CD14-positive monocyte (primary cell): Measurements from ENCODE around the gene H1-8. TPM values are rescaled to one million over a fixed set of nuclear protein-coding genes. Genes with fewer than 3 reads are reported as not detected.

Experiments used
- DNase-seq, 3 donors: peaks; one replicate each; pipeline ENCODE4 v3.0.0-alpha.2; 2011 to 2022
- H2AFZ ChIP-seq: 2 replicates; pipeline ENCODE4 v1.6.0; 2012; ENCODE audit warnings: mild to moderate bottlenecking, low read depth, low read length, inconsistent platforms; ENCODE audit not compliant: insufficient read depth, poor library complexity, severe bottlenecking
- H3K27ac ChIP-seq, 2 donors: 1 replicate in 1 of 2; 2 replicates in 1 of 2; pipeline ENCODE4 v1.5.1; 2012 to 2013; ENCODE audit warnings: low read length in 2 of 2, control low read depth in 1 of 2, inconsistent platforms in 1 of 2, low read depth in 1 of 2, mild to moderate bottlenecking in 1 of 2
- H3K27me3 ChIP-seq, 2 donors: one replicate each; pipeline versions ENCODE4 v1.6.0 to v1.6.1; 2011 to 2013; ENCODE audit warnings: low read length in 2 of 2; ENCODE audit not compliant: control insufficient read depth in 2 of 2, insufficient read depth in 2 of 2
- H3K36me3 ChIP-seq, 2 donors: replicated peaks in 1 of 2; 1 replicate in 1 of 2; 2 replicates in 1 of 2; pipeline versions ENCODE4 v1.5.1 to v1.6.1; 2012 to 2013; ENCODE audit warnings: low read length in 2 of 2, control low read depth in 1 of 2, inconsistent platforms in 1 of 2, mild to moderate bottlenecking in 1 of 2; ENCODE audit not compliant: insufficient read depth in 2 of 2, control insufficient read depth in 1 of 2
- H3K4me1 ChIP-seq, 2 donors: 1 replicate in 1 of 2; 2 replicates in 1 of 2; pipeline versions ENCODE4 v1.5.1 to v1.6.1; 2012 to 2013; ENCODE audit warnings: low read length in 2 of 2, control low read depth in 1 of 2, inconsistent platforms in 1 of 2, mild to moderate bottlenecking in 1 of 2, moderate library complexity in 1 of 2; ENCODE audit not compliant: insufficient read depth in 2 of 2, control insufficient read depth in 1 of 2
- H3K4me2 ChIP-seq: replicated peaks from 2 replicates; pipeline ENCODE3; 2012; ENCODE audit warnings: low read length, moderate library complexity, mild to moderate bottlenecking; ENCODE audit not compliant: poor library complexity, severe bottlenecking; ENCODE audit errors: extremely low read depth
- H3K4me3 ChIP-seq, 3 experiments: fragments of 200-600 bp in 1 of 3; sonication (generic) in 1 of 3; replicated peaks in 1 of 3; 1 replicate in 2 of 3; 2 replicates in 1 of 3; pipeline ENCODE4 v1.5.1; 2011 to 2013; ENCODE audit warnings: low read length in 3 of 3, mild to moderate bottlenecking in 3 of 3, control low read depth in 2 of 3, low read depth in 2 of 3, inconsistent platforms in 1 of 3, moderate library complexity in 1 of 3
- H3K79me2 ChIP-seq: 2 replicates; pipeline ENCODE4 v1.6.0; 2012; ENCODE audit warnings: mild to moderate bottlenecking, control low read depth, inconsistent platforms, low read length, moderate library complexity; ENCODE audit not compliant: insufficient read depth
- H3K9ac ChIP-seq: 2 replicates; pipeline ENCODE4 v1.6.0; 2017; ENCODE audit warnings: low read length, mild to moderate bottlenecking; ENCODE audit not compliant: insufficient read depth, poor library complexity, severe bottlenecking
- H3K9me3 ChIP-seq, 2 donors: replicated peaks in 1 of 2; 1 replicate in 1 of 2; 2 replicates in 1 of 2; pipeline versions ENCODE4 v1.5.1 to v1.6.1; 2012 to 2013; ENCODE audit warnings: low read length in 2 of 2, control low read depth in 1 of 2; ENCODE audit not compliant: control insufficient read depth in 1 of 2, insufficient read depth in 1 of 2
- H4K20me1 ChIP-seq: 2 replicates; pipeline ENCODE4 v1.6.0; 2012; ENCODE audit warnings: mild to moderate bottlenecking, low read length, control low read depth, moderate library complexity; ENCODE audit not compliant: insufficient read depth
- H3K27ac Mint-ChIP-seq, 7 donors: one replicate each; pipeline ENCODE4 v1.8.0; 2020; ENCODE audit warnings: mild to moderate bottlenecking in 7 of 7, mixed read lengths in 7 of 7, moderate library complexity in 6 of 7, inconsistent platforms in 2 of 7
- H3K27me3 Mint-ChIP-seq, 3 donors: one replicate each; pipeline ENCODE4 v1.8.0; 2021 to 2022; ENCODE audit warnings: low read depth in 3 of 3, mild to moderate bottlenecking in 3 of 3, mixed read lengths in 3 of 3, moderate library complexity in 3 of 3, inconsistent platforms in 1 of 3
- H3K36me3 Mint-ChIP-seq, 2 donors: one replicate each; pipeline ENCODE4 v1.8.0; 2020; ENCODE audit warnings: mixed read lengths in 2 of 2, inconsistent platforms in 1 of 2, mild to moderate bottlenecking in 1 of 2
- H3K4me1 Mint-ChIP-seq: one replicate; pipeline ENCODE4 v1.8.0; 2020; ENCODE audit warnings: mild to moderate bottlenecking, mixed read lengths
- H3K4me3 Mint-ChIP-seq, 2 donors: one replicate each; pipeline ENCODE4 v1.8.0; 2020; ENCODE audit warnings: mild to moderate bottlenecking in 2 of 2, mixed read lengths in 2 of 2, moderate library complexity in 1 of 2
- H3K9me3 Mint-ChIP-seq, 7 donors: one replicate each; pipeline ENCODE4 v1.8.0; 2020 to 2022; ENCODE audit warnings: mixed read lengths in 7 of 7, mild to moderate bottlenecking in 6 of 7, moderate library complexity in 6 of 7, inconsistent platforms in 2 of 7
- WGBS: methylation state at CpG from one replicate; pipeline ENCODE4 v1.1.5; 2013; ENCODE audit warnings: missing lambda C conversion rate; ENCODE audit not compliant: insufficient coverage; 5-methylcytosine and 5-hydroxymethylcytosine counted together
- intact Hi-C, 2 donors: fragments of 100-400 bp; cut with micrococcal nuclease; formaldehyde crosslinking; loops; one replicate each; pipeline versions ENCODE4 v1.15.0 to v1.15.1; 2023
- polyA plus RNA-seq, 3 donors: library from polyadenylated mRNA; depleted of rRNA in 1 of 3; unstranded in 2 of 3; stranded (reverse) in 1 of 3; fragments of 300-500 nt in 2 of 3; fragments of >200 nt in 1 of 3; fragmentation: Illumina TruSeq in 2 of 3; gene quantifications; 1 replicate in 2 of 3; 2 replicates in 1 of 3; pipeline ENCODE4 v1.2.3, GENCODE V29; 2012 to 2021
- TF ChIP-seq, protein P1 (sequence below): fragments of 200-600 bp; IDR thresholded peaks from one replicate; pipeline ENCODE4 v1.8.0; 2022; ENCODE audit warnings: antibody characterized with exemption, mild to moderate bottlenecking

The H1-8 gene
- polyA plus RNA-seq, 3 donors = not detected

DNA sequence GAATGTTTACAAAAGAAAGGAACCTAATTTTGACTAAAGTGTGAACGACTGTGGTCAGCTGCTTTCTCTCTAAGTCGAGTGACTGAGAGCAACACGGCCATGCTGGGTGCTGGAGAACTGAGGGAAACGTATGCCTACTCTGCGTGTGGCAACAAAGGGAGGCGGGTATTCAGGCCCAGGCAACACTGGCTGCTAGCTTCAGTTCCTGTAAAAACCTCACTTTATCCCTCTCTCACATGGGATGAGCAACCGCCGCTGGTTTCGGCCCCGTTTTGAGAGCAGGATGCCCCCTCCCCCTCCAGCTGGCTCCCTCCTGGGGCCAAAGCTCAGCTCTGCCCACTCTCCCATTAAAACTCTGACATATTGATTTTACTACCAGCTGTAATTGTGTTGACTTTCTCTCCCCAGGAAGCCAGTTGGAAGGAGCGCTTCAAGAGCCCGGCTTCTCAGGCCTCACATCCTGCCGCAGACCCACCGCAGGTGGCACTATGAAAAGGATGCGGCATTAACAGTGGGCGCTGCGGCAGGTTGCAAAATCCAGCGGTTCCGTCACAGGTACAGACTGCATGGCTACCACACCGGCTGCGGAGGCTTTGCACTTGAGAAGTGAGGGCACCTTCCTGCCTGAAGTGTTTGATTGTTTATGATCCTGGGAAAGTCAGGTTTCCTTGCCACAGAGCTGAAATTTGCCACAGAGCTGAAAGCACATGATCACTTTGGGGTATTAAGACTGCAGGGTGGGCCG lies 50.8 kb downstream of the H1-8 start:
- TF ChIP-seq, protein P1, sequence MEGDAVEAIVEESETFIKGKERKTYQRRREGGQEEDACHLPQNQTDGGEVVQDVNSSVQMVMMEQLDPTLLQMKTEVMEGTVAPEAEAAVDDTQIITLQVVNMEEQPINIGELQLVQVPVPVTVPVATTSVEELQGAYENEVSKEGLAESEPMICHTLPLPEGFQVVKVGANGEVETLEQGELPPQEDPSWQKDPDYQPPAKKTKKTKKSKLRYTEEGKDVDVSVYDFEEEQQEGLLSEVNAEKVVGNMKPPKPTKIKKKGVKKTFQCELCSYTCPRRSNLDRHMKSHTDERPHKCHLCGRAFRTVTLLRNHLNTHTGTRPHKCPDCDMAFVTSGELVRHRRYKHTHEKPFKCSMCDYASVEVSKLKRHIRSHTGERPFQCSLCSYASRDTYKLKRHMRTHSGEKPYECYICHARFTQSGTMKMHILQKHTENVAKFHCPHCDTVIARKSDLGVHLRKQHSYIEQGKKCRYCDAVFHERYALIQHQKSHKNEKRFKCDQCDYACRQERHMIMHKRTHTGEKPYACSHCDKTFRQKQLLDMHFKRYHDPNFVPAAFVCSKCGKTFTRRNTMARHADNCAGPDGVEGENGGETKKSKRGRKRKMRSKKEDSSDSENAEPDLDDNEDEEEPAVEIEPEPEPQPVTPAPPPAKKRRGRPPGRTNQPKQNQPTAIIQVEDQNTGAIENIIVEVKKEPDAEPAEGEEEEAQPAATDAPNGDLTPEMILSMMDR = no peak
- DNase-seq = peak; percentile 71 to 80 (median 78)
- Mint-ChIP-seq H3K9me3 (peaks cover 0 to 3% (median 0%) of the 10 kb centered on the region in 7 donors), H3K4me3 (peak overlapping the region; percentile 69 to 81), H3K4me1 (peaks cover 74% of the 10 kb centered on the region), H3K27ac (peak overlapping the region; percentile 87 to 97 (median 93)), H3K27me3 (peaks cover 0 to 2% (median 2%) of the 10 kb centered on the region in 3 donors), H3K36me3 (peaks cover 5 to 39% of the 10 kb centered on the region in 2 donors)
- Histone ChIP-seq H4K20me1 (peaks cover 76% of the 10 kb centered on the region), H3K9me3 (no peaks in the 10 kb centered on the region), H3K27ac (peak overlapping the region; percentile 73 to 90), H3K4me2 (peak overlapping the region; percentile 70), H3K9ac (peak overlapping the region; percentile 47), H3K4me3 (peak overlapping the region in 1 of 3 experiments; percentile 63), H3K79me2 (peaks cover 90% of the 10 kb centered on the region), H3K27me3 (no peaks in the 10 kb centered on the region), H3K4me1 (peaks cover 72 to 74% of the 10 kb centered on the region in 2 donors), H2AFZ (peak overlapping the region; percentile 13), H3K36me3 (peaks cover 0 to 18% of the 10 kb centered on the region in 2 donors)
- intact Hi-C loops = loop anchor here in 1 of 2 donors (5.0 kb wide), 1 partner anchor 34 kb away; no protein-coding TSS in a partner anchor
- WGBS = 0% methylated on average over 22 of the region's 22 CpGs

DNA sequence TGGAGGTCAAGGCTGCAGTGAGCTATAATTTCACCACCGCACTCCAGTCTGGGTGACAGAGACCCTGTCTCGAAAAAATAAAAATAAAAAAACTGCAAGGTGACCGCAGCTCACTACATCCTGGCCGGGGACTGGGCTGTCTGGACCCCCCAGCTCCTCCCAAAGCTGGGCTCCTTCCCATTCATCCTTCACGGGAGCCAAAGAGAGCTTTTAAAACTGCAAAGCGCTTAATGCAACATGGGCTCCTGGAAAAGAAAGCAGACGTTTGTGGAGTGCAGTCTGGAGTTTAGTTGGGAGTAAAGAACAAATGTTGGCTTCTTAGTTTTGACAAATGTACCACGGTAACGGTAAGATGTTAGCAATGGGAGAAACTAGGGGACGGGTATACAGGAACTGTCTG lies 51.4 kb downstream of the H1-8 start:
- H4K20me1 ChIP-seq = peaks cover 75% of the 10 kb centered on the region
- peak overlapping the region in 1 of 3 experiments; percentile 63 for H3K4me3 ChIP-seq
- H3K79me2 ChIP-seq = peaks cover 96% of the 10 kb centered on the region
- no peak overlapping the region for H3K9ac ChIP-seq
- peak overlapping the region; percentile 73 to 90 for H3K27ac ChIP-seq
- H2AFZ ChIP-seq = peak overlapping the region; percentile 13
- H3K4me2 ChIP-seq = peak overlapping the region; percentile 70
- no peak for DNase-seq
- intact Hi-C loops = loop anchor here in 1 of 2 donors (5.0 kb wide), 1 partner anchor 33 kb away; no protein-coding TSS in a partner anchor
- peak overlapping the region in 5 of 7 donors; percentile 87 to 97 (median 93) for H3K27ac Mint-ChIP-seq
- 55% methylated on average over 2 of the region's 10 CpGs for WGBS
- TF ChIP-seq, protein P1 = no peak
- H3K9me3 ChIP-seq = no peaks in the 10 kb centered on the region
- H3K27me3 ChIP-seq = no peaks in the 10 kb centered on the region
- peaks cover 78 to 80% of the 10 kb centered on the region in 2 donors for H3K4me1 ChIP-seq
- H3K36me3 Mint-ChIP-seq = peaks cover 8 to 44% of the 10 kb centered on the region in 2 donors
- H3K36me3 ChIP-seq = peaks cover 0 to 11% of the 10 kb centered on the region in 2 donors
- H3K4me3 Mint-ChIP-seq = peak overlapping the region in 1 of 2 donors; percentile 81
- peaks cover 0 to 2% (median 2%) of the 10 kb centered on the region in 3 donors for H3K27me3 Mint-ChIP-seq
- peaks cover 80% of the 10 kb centered on the region for H3K4me1 Mint-ChIP-seq
- H3K9me3 Mint-ChIP-seq = peaks cover 0 to 3% (median 0%) of the 10 kb centered on the region in 7 donors
